HG03196 (cell line): ENCODE results near the gene HTRA2.

ENCODE experiments used
- ATAC-seq: cut with Tn5 transposase; IDR thresholded peaks from one replicate; pipeline ENCODE4 v1.9.1; 2021; ENCODE audit not compliant: unreplicated experiment

Gene HTRA2

GRCh38 chr2:74499940-74500577 is 29.7 kb upstream of the HTRA2 start:
- ATAC-seq = no peak

- ATAC-seq = no peak
Observed at GRCh38 chr2:74500578-74500946, 29.2 kb upstream of the HTRA2 start.

GRCh38 chr2:74501335-74502071 is 28.2 kb upstream of the HTRA2 start:
- ATAC-seq = no peak

- ATAC-seq = no peak
Observed at GRCh38 chr2:74502147-74502719, 27.5 kb upstream of the HTRA2 start.

- ATAC-seq = peak; percentile 33
Observed at GRCh38 chr2:74502720-74503505, 26.8 kb upstream of the HTRA2 start.

DNA sequence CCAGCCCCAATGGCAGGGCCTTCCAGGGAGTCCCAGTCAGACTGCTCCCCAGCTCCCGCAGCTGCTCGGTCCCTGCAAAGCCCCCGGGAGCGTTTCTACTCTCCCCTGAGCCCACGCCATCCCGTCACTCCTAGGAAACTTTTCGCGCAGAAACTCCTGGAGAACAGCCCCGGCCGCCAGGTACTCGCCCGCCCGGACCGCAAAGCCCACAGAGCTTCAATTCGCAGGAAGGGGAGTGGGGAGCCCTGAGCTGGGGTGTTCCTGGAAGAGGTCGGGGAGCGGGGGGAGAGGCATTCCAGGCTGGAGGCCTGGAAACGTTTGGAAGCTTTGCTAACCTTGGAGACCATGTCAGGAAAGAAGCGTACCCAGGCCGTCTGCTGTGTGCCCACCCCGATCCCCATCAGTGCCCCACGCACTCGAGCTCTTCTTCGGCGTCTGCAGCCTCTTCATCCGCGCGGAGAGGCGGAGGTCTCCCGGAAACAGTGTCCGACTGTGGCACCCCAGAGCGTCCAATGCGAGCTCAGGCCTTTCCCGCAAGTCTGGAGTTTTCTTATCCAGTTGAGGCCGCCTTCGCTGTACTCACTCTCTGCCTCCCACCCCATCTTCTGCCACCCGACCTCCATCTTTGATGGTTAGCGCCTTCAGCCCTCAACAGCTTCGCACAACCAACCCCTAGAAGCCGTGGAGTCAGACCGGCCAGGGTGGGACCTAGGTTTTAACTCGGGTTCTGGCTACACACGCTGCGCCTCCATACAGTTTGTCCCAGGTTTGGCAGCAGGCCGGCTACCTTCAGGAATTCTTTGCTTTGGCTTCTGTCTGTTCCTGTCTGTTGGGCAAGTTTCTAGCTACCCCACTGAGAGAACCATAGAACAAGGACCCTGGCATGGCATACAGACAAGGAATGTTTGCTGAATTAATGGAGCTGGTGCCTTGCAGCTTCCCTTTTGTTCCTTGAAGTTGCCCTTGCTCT is 25.9 kb upstream of the HTRA2 start:
- no peak for ATAC-seq

DNA sequence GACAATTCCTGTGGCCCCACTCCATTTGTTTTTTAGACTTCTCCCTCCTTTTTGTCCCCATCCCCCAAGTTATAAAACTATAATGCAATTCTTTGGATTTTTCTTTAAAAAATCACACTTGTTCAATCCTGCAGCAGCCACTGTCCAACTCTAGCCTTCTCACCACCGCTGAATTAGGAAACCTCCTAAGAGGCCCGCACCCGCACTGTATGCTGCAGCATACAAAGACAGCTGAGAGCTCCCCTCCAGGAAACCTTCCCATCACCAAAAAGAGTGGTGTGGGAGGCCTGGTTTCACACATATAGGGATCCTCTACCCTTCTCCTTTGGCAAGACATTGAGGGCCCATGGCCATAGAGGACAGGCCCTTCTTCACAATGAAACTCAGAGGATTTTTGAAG is 25.1 kb upstream of the HTRA2 start:
- ATAC-seq = no peak

DNA sequence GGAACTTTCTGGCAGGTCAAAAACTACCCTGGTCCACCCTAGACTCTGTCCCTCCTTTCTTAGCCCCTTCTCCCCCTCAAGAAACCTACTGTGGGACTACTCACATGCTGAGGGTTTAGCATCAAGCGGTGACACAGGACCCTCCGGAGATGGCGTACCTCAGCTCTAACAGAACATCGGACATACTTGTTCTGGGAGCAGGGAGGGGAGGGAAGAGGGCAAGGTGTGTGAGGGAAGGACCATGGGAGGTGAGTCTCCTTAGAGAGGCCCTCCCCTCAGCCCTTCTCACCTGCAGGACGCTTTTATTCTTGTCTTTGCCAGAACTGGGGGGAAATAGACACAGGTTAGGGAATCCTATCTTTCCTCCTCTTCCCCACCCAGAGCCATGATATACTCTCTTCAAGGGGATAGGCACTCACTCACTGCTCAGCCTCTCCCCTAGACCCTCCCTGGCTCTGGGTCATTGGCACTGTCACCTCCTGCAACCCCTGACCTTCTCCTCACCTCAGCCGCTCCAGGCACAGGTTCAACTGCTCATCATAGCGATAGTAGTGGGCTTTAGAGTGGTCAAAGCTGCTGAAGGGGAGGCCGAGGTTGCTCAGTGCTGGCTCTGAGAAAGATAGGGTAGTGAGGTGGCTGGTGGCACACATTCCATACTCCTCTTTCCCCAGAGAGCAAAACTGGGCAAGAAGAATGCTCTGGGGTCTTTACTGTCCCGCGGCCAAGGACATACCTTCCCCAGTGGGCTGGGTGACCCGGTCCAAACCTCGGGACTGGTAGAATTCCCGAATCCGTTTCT is 24.1 kb upstream of the HTRA2 start:
- no peak for ATAC-seq

DNA sequence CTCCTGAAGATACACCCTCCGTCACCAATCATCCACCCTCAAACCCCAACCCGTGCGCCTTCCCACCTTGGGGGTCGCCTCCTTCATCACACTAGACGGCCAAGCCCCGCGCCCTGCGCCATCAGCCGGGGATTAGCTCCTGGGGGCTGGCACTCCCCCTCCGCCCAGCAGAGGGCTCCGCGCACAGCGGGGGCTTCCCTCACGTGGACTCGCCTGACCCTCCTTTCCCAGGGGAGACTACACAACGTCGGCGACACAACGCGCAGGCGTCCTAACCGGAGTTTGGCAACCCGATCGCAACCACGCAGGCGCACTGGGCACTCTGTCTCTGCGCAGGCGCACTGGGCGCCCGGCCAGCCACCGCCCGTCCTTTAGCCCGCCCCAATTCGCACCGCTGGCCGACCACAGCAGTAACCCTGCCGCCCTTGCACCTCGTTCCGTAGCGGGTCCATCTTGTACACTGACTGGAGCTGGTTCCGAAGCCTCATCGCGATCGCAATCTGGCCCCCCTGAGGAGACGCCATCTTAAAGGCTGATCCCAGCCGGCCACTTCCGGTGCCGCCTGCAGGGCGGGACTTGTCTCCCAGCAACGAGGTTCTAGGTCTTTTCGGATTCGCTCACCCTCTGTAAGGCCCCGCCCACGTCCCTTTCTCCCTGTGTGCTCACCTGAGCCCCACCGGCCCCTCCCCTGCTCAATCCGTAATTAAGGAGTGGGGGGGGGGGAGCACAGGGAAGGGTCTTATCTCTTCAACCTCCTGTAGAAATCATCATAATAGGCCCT is 22.4 kb upstream of the HTRA2 start, which contains the start of gene PCGF1:
TSS of gene PCGF1 (minus strand) at position 551 of the 781 bp plus-strand sequence. CDS start at position 524, 27 bp downstream.
- ATAC-seq = peak; percentile 75

DNA sequence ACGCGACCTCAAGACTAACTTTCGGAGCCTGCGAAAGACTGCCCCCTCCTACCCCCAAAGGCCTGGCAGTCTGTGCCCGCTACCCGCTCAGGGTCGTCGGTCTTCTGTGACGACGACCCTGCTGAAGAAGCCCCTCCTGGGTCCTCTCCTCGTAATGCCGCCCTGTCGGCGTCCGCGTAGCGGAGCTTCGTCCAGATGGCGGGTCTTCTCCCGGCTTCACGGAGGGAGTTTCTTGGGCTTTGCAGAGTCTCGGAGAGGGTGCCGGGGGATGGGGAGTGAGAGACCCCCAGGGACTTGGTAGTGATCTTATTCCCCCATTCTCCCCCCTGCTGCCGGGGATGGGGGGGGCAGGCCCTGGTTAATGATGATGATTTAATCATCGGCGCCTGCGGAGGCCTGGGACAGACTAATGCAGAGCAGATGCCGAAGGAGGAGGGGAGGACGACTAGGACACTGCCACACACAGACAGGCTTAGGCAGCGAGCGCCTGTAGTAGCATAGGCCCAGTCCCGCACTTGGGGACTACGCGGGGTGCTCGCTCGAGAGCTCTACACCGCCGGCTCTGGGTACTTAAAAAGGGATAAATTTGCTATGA is 21.7 kb upstream of the HTRA2 start:
- peak; percentile 3 for ATAC-seq

DNA sequence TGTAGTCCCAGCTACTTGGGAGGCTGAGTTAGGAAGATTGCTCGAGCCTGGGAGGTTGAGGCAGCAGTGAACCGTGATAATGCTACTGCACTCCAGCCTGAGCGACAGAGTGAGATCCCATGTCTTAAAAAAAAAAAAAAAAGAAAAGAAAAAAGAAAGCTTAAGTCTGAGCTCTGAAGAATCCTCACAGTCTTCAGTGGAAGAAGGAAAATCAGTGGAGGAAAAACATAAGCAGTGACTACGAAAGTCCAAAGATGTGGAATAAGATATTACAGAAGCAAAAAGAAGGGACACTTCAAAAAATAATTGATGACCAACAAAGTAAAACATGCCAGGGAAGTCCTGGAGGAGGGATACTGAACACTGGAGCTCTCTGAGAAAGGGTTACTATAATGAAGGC is 19.5 kb upstream of the HTRA2 start:
- ATAC-seq = no peak

GRCh38 chr2:74511104-74511989 is 18.4 kb upstream of the HTRA2 start:
- no peak for ATAC-seq

- ATAC-seq = no peak
Observed at GRCh38 chr2:74512744-74513604, 16.8 kb upstream of the HTRA2 start.

DNA sequence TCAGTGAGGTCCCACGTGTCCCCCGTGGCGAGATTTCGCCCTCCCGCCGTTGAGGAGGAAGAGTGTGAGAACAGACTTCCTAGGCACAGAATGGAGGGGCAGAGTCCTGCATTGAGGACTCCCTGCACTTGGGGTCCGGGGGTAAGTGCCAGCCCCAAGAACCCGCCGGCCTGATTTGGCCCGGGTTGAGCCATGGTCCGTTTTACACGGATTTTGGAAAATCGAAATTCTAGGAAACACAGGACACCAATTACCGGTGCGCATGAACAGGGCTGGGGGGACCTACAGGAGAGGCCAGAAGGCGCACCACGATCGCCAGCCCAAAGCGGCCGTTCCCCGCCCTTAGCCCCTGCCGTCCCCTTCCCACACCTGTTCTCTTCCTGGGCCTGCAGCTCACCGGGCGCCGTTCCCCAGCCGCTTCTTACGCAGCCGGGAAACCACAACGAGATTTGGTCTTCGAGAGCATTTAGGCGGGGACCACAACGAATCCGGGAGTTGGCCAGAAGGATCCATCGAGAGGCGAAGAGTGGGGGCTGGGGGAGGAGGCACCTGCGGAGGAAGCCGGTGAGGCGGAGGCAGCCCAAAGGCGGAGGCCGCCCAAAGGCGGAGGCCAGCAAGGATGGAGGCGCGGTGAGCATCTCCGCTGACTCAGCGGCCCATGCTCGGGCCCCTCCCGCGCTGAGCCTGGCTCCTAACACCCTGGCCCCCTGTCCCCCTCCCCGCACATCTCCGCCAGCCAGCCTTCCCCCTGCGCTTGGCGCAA is 15.9 kb upstream of the HTRA2 start:
- ATAC-seq = no peak

- no peak for ATAC-seq
Observed at GRCh38 chr2:74514368-74515270, 15.1 kb upstream of the HTRA2 start, which contains the start of gene TLX2. Gene TLX2, plus strand, starts transcription at chr2:74514450. Its CDS starts 357 bp downstream, at chr2:74514807.
